KG1 (cell line): ENCODE data around the gene CHRNA4.

ENCODE experiments used
- DNase-seq: peaks from one replicate; lab custom pipeline; 2025; lab: John Stamatoyannopoulos, UW

Gene CHRNA4

DNA sequence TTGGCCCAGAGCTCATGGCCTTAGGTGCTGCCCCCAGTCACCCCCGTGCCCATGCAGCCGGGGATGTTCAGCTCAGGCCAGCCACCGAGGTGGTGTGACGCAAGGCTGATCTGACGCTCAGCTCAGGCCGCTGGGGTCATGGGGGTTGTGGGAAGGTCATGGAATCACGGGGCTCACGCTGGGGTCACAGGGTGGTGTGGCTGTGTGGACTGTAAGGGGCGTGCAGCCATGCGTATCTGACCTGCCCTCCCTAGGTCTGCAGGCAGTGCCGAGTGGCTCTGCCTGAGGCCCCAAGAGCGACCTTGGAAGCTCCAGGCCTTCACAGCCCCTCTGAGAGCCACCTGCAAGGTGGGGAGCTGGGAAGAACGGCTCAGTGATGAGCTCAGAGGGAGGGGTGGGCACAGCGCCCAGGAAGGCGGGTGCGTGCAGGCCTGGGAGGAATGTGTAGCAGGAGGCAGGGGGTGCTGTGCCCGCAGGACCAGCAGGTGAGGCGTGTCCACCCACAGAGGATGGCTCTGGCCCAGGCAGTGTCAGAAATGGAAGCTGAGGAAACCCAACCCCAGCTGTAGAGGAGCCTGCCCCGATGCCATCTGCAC lies 27.8 kb downstream of the CHRNA4 start:
- no peak for DNase-seq

- no peak for DNase-seq
These were observed 28.5 kb downstream of the CHRNA4 start for GRCh38 chr20:63332488-63333240.

- DNase-seq: no peak
These were observed 29.3 kb downstream of the CHRNA4 start for GRCh38 chr20:63331741-63332400.

GRCh38 chr20:63330940-63331339 lies 30.2 kb downstream of the CHRNA4 start:
- DNase-seq: no peak

- DNase-seq: no peak
These were observed 30.9 kb downstream of the CHRNA4 start for GRCh38 chr20:63330084-63330760.

- no peak for DNase-seq
These were observed 31.6 kb downstream of the CHRNA4 start for GRCh38 chr20:63329331-63330083.

GRCh38 chr20:63328718-63329275 lies 32.4 kb downstream of the CHRNA4 start:
- no peak for DNase-seq

GRCh38 chr20:63328026-63328700 lies 33.0 kb downstream of the CHRNA4 start:
- no peak for DNase-seq

DNA sequence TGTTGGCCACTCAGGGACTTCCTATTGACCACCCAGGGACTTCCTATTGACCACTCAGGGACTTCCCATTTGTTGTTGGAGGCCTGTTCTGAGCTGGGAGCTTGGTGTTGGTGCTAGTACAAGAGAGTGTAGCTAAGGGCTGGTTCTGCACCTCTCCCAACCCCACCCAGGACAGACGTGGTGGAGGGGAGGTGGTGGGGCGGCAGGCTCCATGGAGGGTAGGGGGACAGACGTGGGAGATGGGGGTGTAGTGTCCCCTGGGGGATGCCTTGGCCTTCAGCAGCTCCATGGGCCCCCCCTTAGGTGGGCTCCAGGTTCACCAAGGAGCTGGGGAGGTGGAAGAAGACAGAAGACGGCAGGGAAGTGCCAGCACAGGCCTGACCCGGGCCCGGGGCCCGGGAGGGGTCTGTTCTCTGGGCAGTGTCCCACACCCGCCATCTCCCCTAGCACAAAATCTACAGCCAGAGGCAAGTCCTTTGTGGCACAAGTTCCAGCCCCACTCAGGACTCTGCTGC lies 33.9 kb downstream of the CHRNA4 start:
- DNase-seq: no peak

DNA sequence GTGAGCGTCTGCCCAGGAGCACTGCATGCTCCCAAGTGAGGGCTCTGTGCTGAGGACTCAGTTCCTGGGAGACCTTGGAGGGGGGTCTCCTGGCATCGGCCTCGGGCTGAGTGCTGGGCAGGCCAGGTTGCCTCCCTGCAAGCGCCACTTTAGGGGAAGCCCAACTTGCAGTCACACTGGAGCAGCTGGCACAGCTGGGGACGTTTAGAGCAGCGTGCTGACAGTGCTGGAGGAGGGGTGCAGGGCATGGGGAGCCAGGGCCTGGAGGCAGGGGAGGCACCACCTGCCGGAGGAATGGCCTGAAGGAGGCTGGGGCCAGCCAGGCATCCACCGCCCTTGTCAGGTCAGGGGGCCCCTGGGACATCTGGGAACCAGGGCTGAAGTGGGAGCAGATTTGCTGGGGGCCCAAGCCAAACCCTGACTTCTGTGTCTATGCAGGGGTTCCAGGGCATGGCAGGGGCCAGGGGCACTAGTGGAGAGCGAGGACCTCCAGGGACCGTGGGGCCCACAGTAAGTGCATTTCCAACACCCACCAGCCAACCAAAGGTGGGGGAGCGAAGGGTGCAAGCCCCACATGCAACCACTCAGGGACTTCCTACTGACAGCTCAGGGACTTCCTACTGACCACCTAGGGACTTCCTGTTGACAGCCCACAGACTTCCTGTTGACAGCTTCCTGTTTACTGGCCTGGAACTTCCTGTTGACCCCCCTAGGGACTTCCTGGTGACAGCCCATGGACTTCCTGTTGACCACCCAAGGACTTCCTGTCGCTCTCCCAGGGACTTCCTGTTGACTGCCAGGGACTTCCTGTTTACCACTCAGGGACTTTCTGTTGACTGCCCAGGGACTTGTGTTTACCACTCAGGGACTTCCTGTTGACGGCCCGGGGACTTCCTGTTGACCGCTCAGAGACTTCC lies 34.6 kb downstream of the CHRNA4 start:
- no peak for DNase-seq

DNA sequence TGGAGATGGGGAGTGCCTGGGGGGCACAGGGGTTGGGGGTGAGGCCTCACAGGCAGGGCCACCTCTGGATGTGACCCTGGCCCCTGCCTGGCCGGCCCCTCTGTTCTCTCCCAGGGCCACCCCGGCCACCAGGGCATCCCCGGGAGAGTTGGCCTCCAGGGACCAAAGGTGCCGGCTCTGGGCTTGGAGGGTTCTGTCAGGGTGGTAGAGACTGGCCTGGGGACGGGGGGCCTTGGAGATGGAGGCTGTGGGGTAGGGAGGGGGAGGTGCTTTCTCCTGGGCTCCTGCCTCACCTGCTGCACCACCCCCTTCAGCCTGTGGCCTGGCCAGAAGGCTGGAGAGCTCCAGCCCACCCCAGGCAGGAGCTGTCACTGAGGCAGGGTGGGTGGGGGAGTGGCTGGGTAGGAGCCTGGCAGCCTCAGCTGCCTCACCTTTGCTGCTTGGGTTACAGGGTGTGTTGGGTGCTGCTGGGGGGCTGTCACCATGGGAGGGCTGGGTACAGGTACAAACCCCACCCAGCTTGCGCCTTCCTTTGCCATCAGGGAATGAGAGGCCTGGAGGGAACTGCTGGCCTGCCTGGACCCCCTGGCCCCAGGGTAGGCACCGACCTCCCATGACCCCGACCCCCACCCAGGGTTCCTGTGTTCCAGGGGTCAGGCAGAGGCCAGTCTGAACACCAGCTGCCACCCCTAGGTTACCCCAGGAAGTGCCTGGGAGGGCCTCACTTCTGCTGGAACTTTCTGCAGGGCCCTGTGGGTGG lies 35.4 kb downstream of the CHRNA4 start:
- no peak for DNase-seq

DNA sequence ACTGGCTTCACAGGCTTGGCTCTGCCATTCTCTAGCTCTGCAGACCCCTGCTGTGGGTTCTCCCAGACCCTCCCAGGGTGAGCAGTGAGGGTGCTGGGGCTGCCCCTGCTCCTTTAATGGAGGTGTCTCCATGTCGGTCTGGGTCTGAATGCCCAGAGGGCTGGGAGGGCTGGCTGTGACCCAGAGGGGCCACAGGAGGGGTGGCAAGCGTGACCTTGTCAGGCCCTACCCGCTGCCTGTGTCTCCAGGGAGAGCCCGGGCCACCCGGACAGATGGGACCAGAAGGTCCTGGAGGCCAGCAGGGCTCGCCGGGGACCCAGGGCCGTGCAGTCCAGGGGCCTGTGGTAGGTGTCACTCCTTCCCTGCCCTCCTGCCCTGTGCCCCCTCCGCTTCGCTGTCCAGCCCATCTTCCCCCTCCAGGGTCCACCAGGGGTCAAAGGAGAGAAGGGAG lies 36.1 kb downstream of the CHRNA4 start:
- DNase-seq: no peak

DNA sequence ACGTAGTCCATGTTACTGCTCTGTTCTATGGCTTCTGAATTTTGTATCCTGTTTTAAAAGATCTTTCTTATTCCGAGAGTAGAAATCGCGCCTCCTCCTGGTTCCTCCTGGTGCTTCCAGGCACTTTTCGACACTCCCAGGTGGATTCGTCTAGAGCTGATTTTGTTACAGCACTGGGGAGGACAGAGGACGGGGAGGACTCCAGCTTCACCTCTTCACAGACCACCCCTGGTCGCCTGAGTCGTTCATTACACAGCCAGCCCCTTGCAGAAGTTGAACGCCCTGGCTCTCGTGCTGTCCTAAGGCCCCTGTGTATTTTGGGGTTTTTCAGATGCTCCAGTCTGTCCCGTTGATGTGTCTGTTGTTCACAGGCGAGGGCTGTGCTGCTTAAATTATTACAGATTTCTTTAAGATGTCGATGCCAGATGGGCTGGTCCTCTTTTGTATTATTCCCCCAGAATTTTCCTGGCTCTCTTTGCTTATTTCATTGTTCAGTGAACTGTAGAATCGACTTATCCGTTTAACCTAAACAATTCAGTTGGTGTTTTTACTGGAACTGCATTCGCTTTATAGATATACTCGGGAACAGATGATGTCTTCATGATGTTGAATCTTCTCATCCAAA lies 37.7 kb downstream of the CHRNA4 start:
- no peak for DNase-seq

DNA sequence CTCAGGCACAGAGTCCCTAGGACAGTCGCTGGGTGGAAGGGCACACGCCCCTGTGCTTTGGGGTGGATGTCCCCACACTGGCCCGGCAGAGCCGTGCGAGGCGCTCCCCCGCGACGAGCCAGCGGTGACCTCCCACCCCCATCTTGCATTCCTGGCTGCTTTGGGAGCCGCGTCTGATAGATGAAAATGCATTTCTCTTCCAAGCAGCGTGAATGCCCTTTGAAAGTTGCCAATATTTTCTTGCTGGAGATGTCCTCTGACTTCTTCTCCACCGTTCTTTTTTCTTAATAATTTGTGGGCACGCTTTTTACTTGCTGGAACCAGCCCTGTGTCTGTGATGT lies 38.2 kb downstream of the CHRNA4 start:
- DNase-seq: no peak

DNA sequence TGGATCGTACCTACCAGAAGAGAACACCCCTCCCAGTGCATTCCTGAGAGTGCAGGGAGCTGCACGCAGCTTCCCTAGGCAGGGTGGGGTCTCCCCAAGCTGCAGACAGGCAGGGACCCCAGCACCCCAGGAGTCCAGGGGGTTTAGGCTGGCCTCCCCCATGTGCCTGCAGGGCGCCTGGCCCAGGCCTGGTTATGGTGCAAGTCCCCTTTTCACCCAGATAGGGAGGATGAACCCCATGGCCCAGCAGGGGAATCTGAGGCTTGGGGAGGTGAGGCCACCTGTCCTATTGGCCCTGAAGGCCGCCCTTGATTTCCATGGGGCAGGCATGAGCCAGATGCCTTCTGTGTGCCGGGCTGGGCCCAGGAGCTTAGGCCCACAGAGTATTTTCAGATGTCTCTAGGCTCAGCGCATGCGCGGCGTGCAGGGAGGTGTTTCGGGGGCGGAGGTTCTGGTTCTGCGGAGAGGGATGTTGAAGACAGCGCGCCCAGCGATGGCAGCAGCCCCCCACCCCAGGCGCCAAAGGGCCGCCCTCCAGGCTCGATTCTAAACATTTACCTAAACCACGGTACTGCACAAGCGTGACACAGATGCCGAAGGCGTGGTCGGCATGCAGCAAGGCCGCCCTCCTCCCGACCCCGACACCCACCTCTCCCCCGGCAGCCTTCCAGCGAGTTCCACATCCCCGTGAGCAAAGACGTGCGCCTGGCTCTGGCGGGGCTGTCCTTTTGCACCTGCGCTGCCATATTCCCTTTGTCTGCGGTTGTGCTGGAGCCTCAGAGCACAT lies 38.8 kb downstream of the CHRNA4 start:
- DNase-seq: no peak

- DNase-seq: no peak
These were observed 39.9 kb downstream of the CHRNA4 start for GRCh38 chr20:63321148-63321831.

GRCh38 chr20:63320616-63321147 lies 40.5 kb downstream of the CHRNA4 start:
- no peak for DNase-seq
